ENCODE results near the gene USP15. TPM values are rescaled to one million over a fixed set of nuclear protein-coding genes. Genes with fewer than 3 reads are reported as not detected.

Gene USP15
- total and polyA plus RNA-seq, 2 experiments from 2014 or later = 39.9 to 51.0 TPM

DNA sequence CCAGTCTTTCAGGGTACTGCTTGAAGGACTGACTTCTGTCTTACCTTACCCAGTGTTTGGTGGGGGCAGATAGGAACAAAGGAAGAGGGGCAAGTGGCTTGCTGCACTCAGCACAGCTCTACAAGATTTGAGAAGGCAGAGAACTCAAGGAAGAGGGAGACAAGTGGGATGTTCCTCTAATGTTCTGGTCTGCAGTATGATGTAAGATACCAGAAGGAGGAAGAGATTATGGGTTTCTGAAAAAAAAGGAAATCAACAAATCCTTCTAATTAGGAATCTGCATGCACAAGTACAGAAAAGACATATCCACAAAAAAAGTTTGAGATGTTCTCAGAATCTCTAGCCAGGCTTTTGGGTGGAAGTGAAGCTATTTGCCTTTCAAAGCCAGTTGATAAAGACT, 37.1 kb downstream of the USP15 start:
- H3K27ac ChIP-seq = no peak overlapping the region
- H3K4me1 ChIP-seq (ENCODE audit: low read depth) = peaks cover 3% of the 10 kb centered on the region
- no peaks in the 10 kb centered on the region for H3K27me3 ChIP-seq
- no peak for DNase-seq (ENCODE audit: low read depth in 1 of 2, low spot score in 1 of 2)
- no peak overlapping the region for H3K4me3 ChIP-seq
- H3K36me3 ChIP-seq = peaks cover 14% of the 10 kb centered on the region
- no peaks in the 10 kb centered on the region for H3K9me3 ChIP-seq (ENCODE audit: low read depth)
- TF ChIP-seq, protein P1, sequence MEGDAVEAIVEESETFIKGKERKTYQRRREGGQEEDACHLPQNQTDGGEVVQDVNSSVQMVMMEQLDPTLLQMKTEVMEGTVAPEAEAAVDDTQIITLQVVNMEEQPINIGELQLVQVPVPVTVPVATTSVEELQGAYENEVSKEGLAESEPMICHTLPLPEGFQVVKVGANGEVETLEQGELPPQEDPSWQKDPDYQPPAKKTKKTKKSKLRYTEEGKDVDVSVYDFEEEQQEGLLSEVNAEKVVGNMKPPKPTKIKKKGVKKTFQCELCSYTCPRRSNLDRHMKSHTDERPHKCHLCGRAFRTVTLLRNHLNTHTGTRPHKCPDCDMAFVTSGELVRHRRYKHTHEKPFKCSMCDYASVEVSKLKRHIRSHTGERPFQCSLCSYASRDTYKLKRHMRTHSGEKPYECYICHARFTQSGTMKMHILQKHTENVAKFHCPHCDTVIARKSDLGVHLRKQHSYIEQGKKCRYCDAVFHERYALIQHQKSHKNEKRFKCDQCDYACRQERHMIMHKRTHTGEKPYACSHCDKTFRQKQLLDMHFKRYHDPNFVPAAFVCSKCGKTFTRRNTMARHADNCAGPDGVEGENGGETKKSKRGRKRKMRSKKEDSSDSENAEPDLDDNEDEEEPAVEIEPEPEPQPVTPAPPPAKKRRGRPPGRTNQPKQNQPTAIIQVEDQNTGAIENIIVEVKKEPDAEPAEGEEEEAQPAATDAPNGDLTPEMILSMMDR (IDR thresholded peaks at IDR 0.05; ENCODE audit: low read depth, low read length) = no peak

DNA sequence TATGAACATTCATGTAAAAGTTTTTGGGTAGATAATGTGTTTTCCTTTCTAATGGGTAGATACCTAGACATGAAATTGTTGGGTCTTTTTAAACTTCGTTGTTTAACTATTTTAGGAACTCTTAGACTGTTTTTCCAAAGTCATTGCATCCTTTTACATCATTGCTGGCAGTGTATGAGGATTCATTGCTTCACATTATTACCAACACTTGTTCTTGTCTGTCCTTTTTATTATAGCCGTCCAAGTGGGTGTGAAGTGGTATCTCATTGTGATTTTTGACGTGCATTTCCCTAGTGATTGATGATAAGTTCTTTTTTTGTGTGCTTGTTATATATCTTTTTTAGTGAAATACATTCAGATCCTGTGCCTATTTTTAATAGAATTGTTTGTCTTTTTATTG, 39.4 kb downstream of the USP15 start:
- H3K9me3 ChIP-seq (ENCODE audit: low read depth) = no peaks in the 10 kb centered on the region
- TF ChIP-seq, protein P1 (IDR thresholded peaks at IDR 0.05; ENCODE audit: low read depth, low read length) = no peak
- H3K4me3 ChIP-seq = no peak overlapping the region
- H3K27me3 ChIP-seq = no peaks in the 10 kb centered on the region
- no peaks in the 10 kb centered on the region for H3K4me1 ChIP-seq (ENCODE audit: low read depth)
- H3K36me3 ChIP-seq = peaks cover 33% of the 10 kb centered on the region
- H3K27ac ChIP-seq = no peak overlapping the region
- no peak for DNase-seq (ENCODE audit: low read depth in 1 of 2, low spot score in 1 of 2)

DNA sequence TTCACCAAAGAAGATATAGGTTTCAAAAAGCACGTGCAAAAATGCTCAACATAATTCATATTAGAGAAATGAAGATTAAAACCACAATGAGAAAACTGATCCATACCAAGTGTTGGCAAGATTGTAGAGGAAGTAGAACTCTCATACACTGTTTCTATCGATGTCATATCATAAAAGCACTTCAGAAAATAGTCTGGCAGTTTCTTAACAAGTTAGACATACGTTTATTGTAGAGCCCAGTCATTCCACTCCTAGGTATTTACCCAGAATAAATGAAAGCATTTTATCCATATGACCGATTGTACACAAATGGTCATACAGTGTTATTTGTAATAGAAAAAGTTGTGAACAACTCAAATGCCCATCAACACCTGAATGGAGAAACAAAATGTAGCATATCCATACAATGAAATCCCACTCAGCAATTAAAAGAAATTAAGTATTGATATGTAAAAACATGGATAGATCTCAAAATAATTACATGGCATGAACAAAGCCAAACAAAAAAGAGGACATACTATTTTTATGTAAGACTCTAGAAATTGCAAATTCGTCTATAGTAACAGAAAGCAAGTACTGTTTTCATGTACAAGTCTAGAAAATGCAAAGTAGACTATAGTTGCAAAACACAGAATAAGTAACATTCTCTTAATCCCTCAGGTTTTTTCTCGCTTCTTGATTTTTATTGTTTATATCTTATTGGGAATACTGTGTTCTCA, 41.0 kb downstream of the USP15 start:
- H3K27me3 ChIP-seq = no peaks in the 10 kb centered on the region
- DNase-seq (ENCODE audit: low read depth in 1 of 2, low spot score in 1 of 2) = no peak
- no peak overlapping the region for H3K4me3 ChIP-seq
- peaks cover 30% of the 10 kb centered on the region for H3K36me3 ChIP-seq
- H3K4me1 ChIP-seq (ENCODE audit: low read depth) = no peaks in the 10 kb centered on the region
- TF ChIP-seq, protein P1 (IDR thresholded peaks at IDR 0.05; ENCODE audit: low read depth, low read length) = no peak
- H3K9me3 ChIP-seq (ENCODE audit: low read depth) = no peaks in the 10 kb centered on the region
- no peak overlapping the region for H3K27ac ChIP-seq

GRCh38 chr12:62301799-62302133, 41.6 kb downstream of the USP15 start:
- peaks cover 30% of the 10 kb centered on the region for H3K36me3 ChIP-seq

DNA sequence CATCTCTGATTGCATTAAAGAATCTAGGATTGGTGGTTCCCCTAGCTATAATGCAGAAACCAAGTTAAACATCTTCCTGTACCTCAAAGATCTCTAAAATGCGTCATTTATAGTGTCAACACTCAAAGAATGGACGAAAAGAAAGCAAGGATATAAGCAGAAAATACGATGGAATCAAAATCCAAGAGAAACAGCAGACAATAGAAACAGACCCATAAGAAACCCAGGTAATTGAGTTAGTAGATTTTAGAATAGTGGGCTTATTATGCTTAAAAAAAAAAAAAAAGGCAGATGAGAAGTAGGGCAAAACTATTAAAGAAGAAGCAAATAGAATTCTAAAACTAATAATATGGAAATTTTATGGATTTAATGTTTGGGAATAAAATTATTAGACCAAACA, 44.4 kb downstream of the USP15 start:
- H3K9me3 ChIP-seq (ENCODE audit: low read depth) = no peaks in the 10 kb centered on the region
- no peak overlapping the region for H3K27ac ChIP-seq
- TF ChIP-seq, protein P1 (IDR thresholded peaks at IDR 0.05; ENCODE audit: low read depth, low read length) = no peak
- no peak overlapping the region for H3K4me3 ChIP-seq
- DNase-seq (ENCODE audit: low read depth in 1 of 2, low spot score in 1 of 2) = no peak
- H3K36me3 ChIP-seq = peaks cover 32% of the 10 kb centered on the region
- no peaks in the 10 kb centered on the region for H3K27me3 ChIP-seq
- no peaks in the 10 kb centered on the region for H3K4me1 ChIP-seq (ENCODE audit: low read depth)

More at GRCh38 chr12:62301799-62302133, 41.6 kb downstream of the USP15 start:
- H3K9me3 ChIP-seq (ENCODE audit: low read depth) = no peaks in the 10 kb centered on the region
- no peak overlapping the region for H3K4me3 ChIP-seq
- no peak overlapping the region for H3K27ac ChIP-seq
- DNase-seq (ENCODE audit: low read depth in 1 of 2, low spot score in 1 of 2) = no peak
- TF ChIP-seq, protein P1 (IDR thresholded peaks at IDR 0.05; ENCODE audit: low read depth, low read length) = no peak
- no peaks in the 10 kb centered on the region for H3K27me3 ChIP-seq
- no peaks in the 10 kb centered on the region for H3K4me1 ChIP-seq (ENCODE audit: low read depth)
